HG03469 (cell line): ENCODE results near the gene RMND1.
"Not testable (repeated sequence)": the region's sequence is repeated elsewhere in the genome, so short reads cannot be mapped to it uniquely, and the experiment has no call there.

Experiments used
- ATAC-seq: cut with Tn5 transposase; IDR thresholded peaks from one replicate; pipeline ENCODE4 v1.9.1; 2021; ENCODE audit warnings: mild to moderate bottlenecking, moderate library complexity, moderate number of reproducible peaks; ENCODE audit not compliant: unreplicated experiment

The RMND1 gene

DNA sequence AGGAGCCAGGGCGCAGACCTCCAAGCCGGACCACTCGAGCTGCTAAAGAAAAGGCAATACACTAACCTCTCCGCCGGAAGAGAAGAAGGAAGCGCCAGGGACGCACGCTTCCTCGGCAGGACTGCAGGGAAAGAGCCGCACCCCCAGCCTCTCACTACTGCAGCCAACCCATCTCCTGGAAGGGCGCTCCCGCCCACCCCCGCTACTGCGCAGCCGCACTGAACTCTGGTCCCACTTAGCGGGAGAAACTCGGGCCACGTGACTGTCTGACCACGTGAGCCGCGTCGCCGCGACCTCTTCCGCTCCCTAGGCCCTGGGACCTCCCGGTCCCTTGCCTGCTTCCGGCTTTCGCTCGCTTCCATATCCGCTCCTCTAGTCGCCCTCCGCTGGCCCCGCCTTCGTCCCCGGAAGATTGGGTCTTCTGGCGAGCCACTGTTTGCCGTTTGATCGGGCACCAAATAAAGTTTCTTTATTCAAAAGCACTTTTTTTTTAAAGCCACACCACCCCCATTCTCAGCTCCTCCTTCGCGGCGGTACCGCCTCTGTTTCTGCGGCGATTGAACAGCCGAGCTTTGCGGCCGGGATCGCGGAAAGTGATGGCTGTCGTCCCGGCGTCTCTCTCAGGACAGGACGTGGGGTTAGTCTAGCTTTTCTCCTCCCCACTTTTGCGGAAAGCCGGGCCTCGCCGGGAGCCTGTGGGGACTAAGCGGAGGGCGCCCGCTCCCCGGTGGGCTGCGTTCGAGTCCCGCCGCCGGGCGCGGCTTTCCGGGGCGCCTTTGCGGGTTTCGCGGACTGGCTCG, at the start of gene RMND1:
TSS of gene RMND1 (minus strand) at position 177 of the 800 bp plus-strand sequence. CDS start 6,315 bp downstream, outside the sequence.
- peak; percentile 94 for ATAC-seq

GRCh38 chr6:151499551-151499950, 47.6 kb upstream of the RMND1 start:
- ATAC-seq, result no peak

GRCh38 chr6:151498327-151498726, 46.4 kb upstream of the RMND1 start:
- ATAC-seq, result no peak

DNA sequence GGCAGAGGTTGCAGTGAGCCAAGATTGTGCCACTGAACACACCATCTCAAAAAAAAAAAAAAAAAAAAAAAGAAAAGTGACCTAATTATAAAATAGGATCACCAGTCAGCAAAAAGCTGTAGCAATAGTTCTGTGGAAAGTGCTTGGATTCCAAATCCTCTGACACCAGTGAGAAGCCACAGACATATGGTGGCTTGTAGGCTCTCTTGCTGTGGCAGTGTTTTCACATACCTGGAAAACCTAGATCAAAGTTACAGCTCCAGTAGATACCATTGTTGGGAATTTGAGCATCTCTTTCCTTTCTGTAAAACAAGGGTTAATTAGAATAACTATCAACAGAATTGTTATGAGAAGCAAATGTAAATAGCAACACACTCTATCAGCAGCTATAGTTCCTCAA, 46.0 kb upstream of the RMND1 start:
- no peak for ATAC-seq

- no peak for ATAC-seq
Measured at GRCh38 chr6:151495380-151495779, 43.5 kb upstream of the RMND1 start.

GRCh38 chr6:151494936-151495320, 43.0 kb upstream of the RMND1 start:
- no peak for ATAC-seq

- ATAC-seq, result no peak
Measured at GRCh38 chr6:151494235-151494935, 42.5 kb upstream of the RMND1 start.

DNA sequence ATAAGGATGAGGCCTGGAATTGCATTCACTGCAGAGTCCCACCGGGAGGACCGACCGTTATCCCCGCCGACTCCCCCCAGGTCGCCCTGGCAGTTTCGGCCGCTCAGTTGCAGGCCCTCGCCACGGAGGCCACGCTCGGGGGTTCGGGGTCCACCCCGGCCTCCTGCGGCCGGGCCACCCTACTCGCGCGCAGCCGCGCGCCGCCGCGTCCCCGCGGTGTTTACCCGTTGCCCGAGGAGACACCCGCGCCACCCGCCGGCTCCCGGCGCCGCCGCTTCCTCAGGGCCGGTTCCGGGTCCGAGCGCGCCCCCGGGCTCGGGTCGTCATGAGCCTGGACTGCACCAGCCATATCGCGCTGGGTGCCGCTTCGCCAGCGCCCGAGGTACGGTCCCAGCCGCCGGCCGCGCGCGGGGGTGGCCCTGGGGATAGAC, 41.9 kb upstream of the RMND1 start, which contains the start of gene CCDC170:
TSS of gene CCDC170 (plus strand) at position 214 of the 431 bp plus-strand sequence. CDS start at position 326, 112 bp downstream.
- no peak for ATAC-seq

DNA sequence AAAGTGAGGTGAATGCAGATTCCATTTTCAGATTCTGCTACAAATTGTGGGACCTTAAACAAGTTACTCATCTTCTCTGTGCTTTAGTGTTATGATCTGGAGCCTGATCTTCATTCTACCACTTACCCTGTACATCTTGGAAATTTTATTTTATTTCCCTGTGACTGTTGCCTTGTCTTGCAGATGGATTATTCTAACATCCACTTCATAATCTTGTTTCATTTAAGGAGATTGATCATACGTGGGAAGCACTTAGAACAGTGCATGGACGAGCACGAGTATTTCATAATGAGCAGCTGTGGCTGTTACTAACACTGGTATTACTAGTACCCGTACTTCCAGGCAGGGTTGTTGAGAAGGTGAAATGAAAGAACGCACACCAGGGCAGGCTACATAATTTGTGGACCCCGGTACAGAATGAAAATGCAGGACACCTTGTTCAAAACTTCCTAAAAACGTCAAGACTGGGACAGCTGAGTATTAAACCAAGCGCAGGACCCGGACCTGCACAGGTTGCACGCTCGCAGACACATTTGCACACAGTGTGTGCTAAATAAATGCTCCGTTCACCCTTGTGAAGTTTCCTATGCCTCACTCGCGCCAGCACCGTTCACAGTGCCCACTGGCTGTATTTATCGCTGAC, 41.4 kb upstream of the RMND1 start:
- ATAC-seq, result no peak

DNA sequence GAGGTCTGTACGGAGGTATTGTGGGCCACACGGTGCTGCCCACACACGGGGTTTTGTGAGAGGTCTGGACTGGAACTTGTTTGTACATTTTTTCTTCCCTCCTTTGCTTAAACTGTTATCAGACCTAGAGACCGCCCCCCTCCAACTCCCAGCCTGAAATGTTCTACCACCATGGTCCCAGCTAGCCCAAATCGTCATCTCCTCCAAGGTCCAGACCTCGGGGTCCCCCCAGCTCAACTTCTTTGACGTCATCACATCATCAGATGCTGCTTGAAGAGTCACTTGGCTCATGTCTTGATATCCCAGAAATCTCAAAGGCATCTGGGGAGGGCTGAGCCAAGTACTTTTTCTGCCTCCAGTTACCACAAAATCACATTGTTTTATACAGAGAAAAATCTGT, 39.1 kb upstream of the RMND1 start:
- no peak for ATAC-seq

DNA sequence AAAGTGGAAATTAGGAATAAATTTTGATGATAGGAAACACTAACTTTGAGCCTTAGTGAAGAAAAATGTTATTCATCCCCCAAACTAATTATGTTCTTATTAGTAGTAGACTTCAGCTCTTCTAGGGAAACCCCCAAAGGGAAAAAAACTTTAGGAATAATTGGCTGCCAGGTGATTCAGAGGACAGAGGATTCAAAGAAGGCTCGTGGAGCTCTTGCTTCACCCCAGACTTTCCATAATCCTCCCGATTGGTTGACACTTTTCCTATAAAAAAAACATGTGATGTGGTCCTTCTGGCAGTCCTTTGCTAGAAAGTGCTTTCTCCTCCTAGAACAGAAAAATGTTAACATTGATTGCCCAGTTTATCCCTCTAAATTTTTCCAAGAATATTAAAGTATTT, 36.3 kb upstream of the RMND1 start:
- no peak for ATAC-seq

- no peak for ATAC-seq
Measured at GRCh38 chr6:151483994-151484393, 32.1 kb upstream of the RMND1 start.

GRCh38 chr6:151482290-151482689, 30.4 kb upstream of the RMND1 start:
- no peak for ATAC-seq

DNA sequence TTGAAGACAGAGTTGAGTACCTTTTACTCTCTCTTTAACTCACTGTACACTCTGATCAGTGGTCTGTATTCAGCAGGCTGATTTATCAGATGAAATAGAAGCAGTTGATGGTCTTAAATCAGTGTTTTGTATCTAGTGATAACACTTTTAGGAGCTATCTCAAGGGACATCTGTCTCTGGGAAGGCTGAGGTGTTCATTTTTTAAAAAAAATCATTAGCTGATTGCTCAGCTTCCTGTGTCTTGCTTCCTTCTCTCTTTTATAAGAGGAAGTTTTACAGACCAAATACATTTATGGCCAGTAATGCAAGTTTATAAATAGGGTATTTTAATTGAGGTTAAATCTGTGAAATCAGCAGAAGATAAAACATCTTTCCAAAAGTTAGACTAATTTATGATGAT, 29.9 kb upstream of the RMND1 start:
- no peak for ATAC-seq

DNA sequence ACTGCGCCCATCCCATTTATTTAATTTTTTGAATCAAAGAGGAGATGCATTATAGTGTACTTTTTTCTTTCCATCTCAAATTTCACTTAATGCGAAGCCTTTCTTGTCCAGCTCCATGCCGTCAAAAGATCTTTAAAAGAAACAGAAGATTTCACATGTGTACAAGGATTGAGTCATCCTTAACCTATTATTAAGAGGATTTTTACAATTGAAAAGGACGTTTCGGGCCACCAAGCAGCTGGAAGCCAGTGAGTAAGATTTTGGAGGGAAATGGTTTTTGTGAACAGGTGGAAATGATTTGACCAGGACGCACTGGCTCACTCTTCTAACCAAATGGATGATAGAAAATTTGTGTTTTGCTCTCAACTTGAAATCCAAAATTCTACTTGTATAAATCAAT, 26.7 kb upstream of the RMND1 start:
- ATAC-seq, result no peak

DNA sequence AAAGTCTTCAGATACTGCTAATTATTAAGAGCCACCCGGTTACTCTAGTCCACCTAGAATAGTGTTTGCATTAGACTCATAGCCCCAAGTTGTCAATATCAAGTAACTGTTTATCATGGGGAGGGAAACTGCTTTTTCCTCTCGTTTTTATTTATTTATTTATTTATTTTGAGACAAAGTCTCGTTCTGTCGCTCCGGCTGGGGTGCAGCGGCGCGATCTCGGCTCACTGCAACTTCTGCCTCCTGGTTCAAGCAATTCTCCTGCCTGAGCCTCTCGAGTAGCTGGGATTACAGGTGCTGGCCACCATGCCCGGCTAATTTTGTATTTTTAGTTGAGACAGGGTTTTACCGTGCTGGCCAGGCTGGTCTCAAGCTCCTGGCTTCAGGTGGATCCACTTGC, 25.8 kb upstream of the RMND1 start:
- ATAC-seq, result no peak

DNA sequence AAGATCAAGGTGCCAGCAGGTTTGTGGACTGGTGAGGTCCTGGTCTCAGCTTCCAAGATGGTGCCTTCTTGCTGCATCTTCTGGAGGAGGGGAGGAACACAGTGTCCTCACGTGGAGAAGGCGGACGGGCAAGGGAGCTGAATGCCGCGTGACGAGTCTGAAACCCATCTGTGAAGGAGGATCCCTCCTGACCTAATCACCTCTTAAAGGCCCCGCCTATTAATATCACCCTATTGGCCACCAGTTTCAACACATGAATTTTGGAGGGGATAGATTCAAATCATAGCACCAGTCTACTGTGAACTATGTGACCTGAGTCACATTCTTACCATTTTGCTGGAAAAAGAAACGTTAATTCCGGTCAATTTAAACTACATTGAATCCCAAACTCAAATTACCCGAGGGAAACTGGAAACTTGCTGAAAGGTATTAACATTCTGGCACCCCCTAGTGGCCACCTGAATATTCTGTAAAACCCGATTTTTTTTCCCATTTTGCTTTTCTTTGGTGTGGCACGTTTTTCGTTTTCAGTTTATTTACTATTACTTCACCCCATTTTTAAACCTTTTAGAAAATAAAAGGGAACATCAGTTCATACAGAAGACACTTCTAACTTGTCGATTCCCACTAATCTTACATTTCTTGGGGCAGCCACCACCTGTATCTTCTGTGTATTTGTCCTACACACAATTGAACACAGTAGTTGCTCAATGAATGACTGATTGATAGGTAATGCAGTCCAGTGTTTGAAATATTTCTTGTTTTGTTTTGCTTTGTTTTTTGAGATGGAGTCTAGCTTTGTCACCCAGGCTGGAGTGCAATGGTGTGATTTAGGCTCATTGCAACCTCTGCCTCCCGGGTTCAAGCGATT, 24.0 kb upstream of the RMND1 start:
- no peak for ATAC-seq

- no peak for ATAC-seq
Measured at GRCh38 chr6:151464702-151465101, 12.8 kb upstream of the RMND1 start.

- ATAC-seq, result no peak
Measured at GRCh38 chr6:151461673-151462072, 9.7 kb upstream of the RMND1 start.

- ATAC-seq, result not testable (repeated sequence)
Measured at GRCh38 chr6:151455751-151456398, 3.9 kb upstream of the RMND1 start.
